ENCODE results near the gene CAMKK2. TPM values are rescaled to one million over a fixed set of nuclear protein-coding genes. Genes with fewer than 3 reads are reported as not detected.
A peak's percentile ranks its signal among the peaks of the same experiment; 100 is the strongest.
"Not testable (repeated sequence)": the region's sequence is repeated elsewhere in the genome, so short reads cannot be mapped to it uniquely, and the experiment has no call there.

The CAMKK2 gene
- total and polyA plus RNA-seq, 2 donors (not counting 1 experiment from before 2014, with no cell fraction given): 19.3 to 26.4 TPM

- TF ChIP-seq EZH2 (IDR thresholded peaks at IDR 0.05; ENCODE audit: low read length, missing control alignments) (no peak), CTCF (conservative IDR thresholded peaks at IDR 0.05 in 1 of 2, IDR thresholded peaks at IDR 0.05 in 1 of 2; ENCODE audit: low read depth in 1 of 2, low read length in 2 of 2) (no peak)
- no peak overlapping the region for H3K27ac ChIP-seq (ENCODE audit: insufficient read depth, low read length)
Measured at GRCh38 chr12:121299662-121300061, 3.2 kb upstream of the CAMKK2 start.

GRCh38 chr12:121298411-121298810, 1.9 kb upstream of the CAMKK2 start:
- H3K4me1 ChIP-seq (ENCODE audit: control insufficient read depth, extremely low read depth, insufficient read depth, low read length); H3K27ac ChIP-seq (ENCODE audit: insufficient read depth, low read length); H3K9ac ChIP-seq (ENCODE audit: insufficient read depth, low read length); H4K20me1 ChIP-seq (ENCODE audit: control insufficient read depth, extremely low read depth, insufficient read depth, low read length); H3K36me3 ChIP-seq (ENCODE audit: control insufficient read depth, insufficient read depth, low read length); H3K4me2 ChIP-seq (ENCODE audit: extremely low read depth, insufficient read depth, low read length); H3K4me3 ChIP-seq (replicated peaks in 1 of 4; ENCODE audit: control extremely low read depth in 1 of 4, insufficient read depth in 1 of 4, low read depth in 3 of 4, low read length in 4 of 4); DNase-seq (ENCODE audit: low read depth in 2 of 2); H3K9me3 ChIP-seq (ENCODE audit: control insufficient read depth, insufficient read depth, low read depth, low read length); H3K27me3 ChIP-seq (ENCODE audit: control insufficient read depth, insufficient read depth, low read length); H2AFZ ChIP-seq (ENCODE audit: low read length): not testable (repeated sequence)
- peaks cover 14% of the 10 kb centered on the region for H3K79me2 ChIP-seq (ENCODE audit: control insufficient read depth, insufficient read depth, low read length)

More at GRCh38 chr12:121299662-121300061, 3.2 kb upstream of the CAMKK2 start:
- Histone ChIP-seq H3K79me2 (ENCODE audit: control insufficient read depth, insufficient read depth, low read length) (peaks cover 10% of the 10 kb centered on the region), H2AFZ (ENCODE audit: low read length) (no peak overlapping the region), H3K27me3 (ENCODE audit: control insufficient read depth, insufficient read depth, low read length) (no peaks in the 10 kb centered on the region), H3K4me1 (ENCODE audit: control insufficient read depth, extremely low read depth, insufficient read depth, low read length) (peaks cover 4% of the 10 kb centered on the region), H3K36me3 (ENCODE audit: control insufficient read depth, insufficient read depth, low read length) (no peaks in the 10 kb centered on the region), H3K4me3 (replicated peaks in 1 of 4; ENCODE audit: control extremely low read depth in 1 of 4, insufficient read depth in 1 of 4, low read depth in 3 of 4, low read length in 4 of 4) (no peak overlapping the region), H3K9ac (ENCODE audit: insufficient read depth, low read length) (no peak overlapping the region), H3K4me2 (ENCODE audit: extremely low read depth, insufficient read depth, low read length) (no peak overlapping the region), H4K20me1 (ENCODE audit: control insufficient read depth, extremely low read depth, insufficient read depth, low read length) (no peaks in the 10 kb centered on the region), H3K9me3 (ENCODE audit: control insufficient read depth, insufficient read depth, low read depth, low read length) (no peaks in the 10 kb centered on the region)
- DNase-seq (ENCODE audit: low read depth in 2 of 2): no peak

- peak overlapping the region; percentile 43 for H3K27ac ChIP-seq (ENCODE audit: insufficient read depth, low read length)
- TF ChIP-seq EZH2 (IDR thresholded peaks at IDR 0.05; ENCODE audit: low read length, missing control alignments) (no peak), CTCF (conservative IDR thresholded peaks at IDR 0.05 in 1 of 2, IDR thresholded peaks at IDR 0.05 in 1 of 2; ENCODE audit: low read depth in 1 of 2, low read length in 2 of 2) (no peak)
- H4K20me1 ChIP-seq (ENCODE audit: control insufficient read depth, extremely low read depth, insufficient read depth, low read length): no peaks in the 10 kb centered on the region
- H3K9ac ChIP-seq (ENCODE audit: insufficient read depth, low read length): no peak overlapping the region
- H2AFZ ChIP-seq (ENCODE audit: low read length): peak overlapping the region; percentile 82
- H3K36me3 ChIP-seq (ENCODE audit: control insufficient read depth, insufficient read depth, low read length): peaks cover 1% of the 10 kb centered on the region
- peak overlapping the region; percentile 53 to 74 (median 62) for H3K4me3 ChIP-seq (replicated peaks in 1 of 4; ENCODE audit: control extremely low read depth in 1 of 4, insufficient read depth in 1 of 4, low read depth in 3 of 4, low read length in 4 of 4)
- peaks cover 14% of the 10 kb centered on the region for H3K79me2 ChIP-seq (ENCODE audit: control insufficient read depth, insufficient read depth, low read length)
- peak overlapping the region; percentile 80 for H3K4me2 ChIP-seq (ENCODE audit: extremely low read depth, insufficient read depth, low read length)
- DNase-seq (ENCODE audit: low read depth in 2 of 2): peak; percentile 39 to 42
- peaks cover 4% of the 10 kb centered on the region for H3K4me1 ChIP-seq (ENCODE audit: control insufficient read depth, extremely low read depth, insufficient read depth, low read length)
- H3K27me3 ChIP-seq (ENCODE audit: control insufficient read depth, insufficient read depth, low read length): no peaks in the 10 kb centered on the region
- no peaks in the 10 kb centered on the region for H3K9me3 ChIP-seq (ENCODE audit: control insufficient read depth, insufficient read depth, low read depth, low read length)
Measured at GRCh38 chr12:121297435-121297991, 1.0 kb upstream of the CAMKK2 start.

All from fibroblast of lung (primary cell).